ENCODE measurements around the gene ADAMTSL3.

GRCh38 chr15:83673385-83673784 is 19.5 kb downstream of the ADAMTSL3 start:
- no peak for TF ChIP-seq CTCF (IDR thresholded peaks at IDR 0.05)
- TF ChIP-seq ZFX (IDR thresholded peaks at IDR 0.05; ENCODE audit: borderline replicate concordance), result no peak
